Measurements from ENCODE around the gene EXOSC10. TPM values are rescaled to one million over a fixed set of nuclear protein-coding genes. Genes with fewer than 3 reads are reported as not detected.

EXOSC10 gene
- total and polyA plus RNA-seq, 9 of the 15 experiments (the other 6 are each of a cell fraction or from before 2014, with no cell fraction given) = 23.4 to 150 (median 105) TPM

DNA sequence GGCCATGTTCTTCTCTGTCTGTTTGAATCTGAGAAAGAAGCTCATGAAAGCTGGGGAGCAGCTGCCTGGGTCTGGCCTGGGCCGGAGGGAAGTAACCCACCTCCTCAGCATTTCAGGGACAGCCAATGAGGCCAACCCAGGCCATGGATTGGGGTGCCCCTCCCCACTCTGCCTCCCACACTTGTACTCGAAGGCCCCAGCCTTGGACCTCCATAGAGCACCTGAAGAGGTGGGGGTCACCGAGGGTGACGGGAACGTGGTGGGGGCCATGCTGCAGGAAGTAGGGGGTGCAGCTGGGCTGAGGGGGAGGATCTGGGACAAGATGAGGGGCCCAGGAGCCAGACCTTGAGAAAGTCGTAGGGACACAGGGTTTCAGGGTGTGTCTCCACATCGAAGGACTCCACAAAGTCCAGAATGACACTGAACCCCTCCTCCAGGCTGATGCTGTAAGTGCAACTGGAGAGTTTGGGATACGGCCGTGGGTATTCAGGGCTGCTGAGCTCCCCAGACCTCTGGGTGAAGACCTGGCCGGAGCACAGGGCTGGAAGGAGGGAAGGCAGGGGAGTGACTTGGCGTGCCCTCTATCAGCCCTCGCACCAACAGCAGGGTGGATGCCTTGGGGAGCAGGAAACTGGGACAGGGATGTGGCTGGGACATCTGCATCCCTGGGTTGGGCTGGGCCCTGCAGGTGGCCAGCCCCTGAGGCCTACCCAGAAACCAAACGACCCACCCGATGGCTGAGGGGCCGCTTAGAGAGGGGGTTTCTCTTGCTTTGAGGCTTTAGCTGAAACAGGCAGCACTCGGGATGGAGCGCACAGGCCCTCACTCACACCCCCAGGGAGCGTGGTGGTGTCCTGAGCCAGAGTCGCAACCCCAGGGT is 56.4 kb downstream of the EXOSC10 start:
- ChIA-PET POLR2A (interaction anchor here (1.2 kb wide), 1 partner anchor 9 kb away, joined by 4 read pairs; no protein-coding TSS in a partner anchor), CTCF (ENCODE audit: low intra/inter-chr PET ratio) (no interaction called here)
- WGBS (ENCODE audit: insufficient coverage, low coverage, missing lambda C conversion rate) = 4% methylated on average over 19 of the region's 19 CpGs
- ATAC-seq = no peak; the same call in 2 of the 3 replicates
- Histone ChIP-seq H3K4me2 (ENCODE audit: insufficient read depth, low read length) (no peak overlapping the region), H2AFZ (ENCODE audit: low read depth, low read length) (no peak overlapping the region), H3K9ac (ENCODE audit: insufficient read depth in 1 of 2, low read depth in 2 of 2, low read length in 2 of 2) (no peak overlapping the region), H3K27ac (ENCODE audit: extremely low read depth, low read depth, low read length) (no peak overlapping the region), H3K9me1 (ENCODE audit: control insufficient read depth, insufficient read depth, low read length) (no peaks in the 10 kb centered on the region), H3K79me2 (ENCODE audit: control insufficient read depth, insufficient read depth, low read length) (no peaks in the 10 kb centered on the region), H3K4me1 (replicated peaks in 1 of 2; ENCODE audit: control insufficient read depth in 2 of 2, insufficient read depth in 2 of 2, low read length in 2 of 2) (peaks cover 0 to 26% of the 10 kb centered on the region in 2 experiments; a peak in 2 of 5 replicates), H3K9me3 (replicated peaks; ENCODE audit: control insufficient read depth, insufficient read depth, low read depth, low read length) (no peaks in the 10 kb centered on the region), H3K27me3 (ENCODE audit: control insufficient read depth in 2 of 2, insufficient read depth in 2 of 2, low read length in 2 of 2) (peaks cover 0 to 8% of the 10 kb centered on the region in 2 experiments; a peak in 1 of 5 replicates), H3K4me3 (no peak overlapping the region), H3K36me3 (ENCODE audit: control insufficient read depth, insufficient read depth, low read length) (no peaks in the 10 kb centered on the region), H4K20me1 (replicated peaks; ENCODE audit: control insufficient read depth, insufficient read depth, low read length) (no peaks in the 10 kb centered on the region)
- intact Hi-C loops (cut with micrococcal nuclease) = no loop called here
- peak in 1 of 4 experiments; percentile 7 for DNase-seq (ENCODE audit: extremely low read depth in 1 of 4, low spot score in 3 of 4)
- in situ Hi-C loops (cut with MboI) = no loop called here
- FAIRE-seq = no peak
- TF ChIP-seq, protein P1, sequence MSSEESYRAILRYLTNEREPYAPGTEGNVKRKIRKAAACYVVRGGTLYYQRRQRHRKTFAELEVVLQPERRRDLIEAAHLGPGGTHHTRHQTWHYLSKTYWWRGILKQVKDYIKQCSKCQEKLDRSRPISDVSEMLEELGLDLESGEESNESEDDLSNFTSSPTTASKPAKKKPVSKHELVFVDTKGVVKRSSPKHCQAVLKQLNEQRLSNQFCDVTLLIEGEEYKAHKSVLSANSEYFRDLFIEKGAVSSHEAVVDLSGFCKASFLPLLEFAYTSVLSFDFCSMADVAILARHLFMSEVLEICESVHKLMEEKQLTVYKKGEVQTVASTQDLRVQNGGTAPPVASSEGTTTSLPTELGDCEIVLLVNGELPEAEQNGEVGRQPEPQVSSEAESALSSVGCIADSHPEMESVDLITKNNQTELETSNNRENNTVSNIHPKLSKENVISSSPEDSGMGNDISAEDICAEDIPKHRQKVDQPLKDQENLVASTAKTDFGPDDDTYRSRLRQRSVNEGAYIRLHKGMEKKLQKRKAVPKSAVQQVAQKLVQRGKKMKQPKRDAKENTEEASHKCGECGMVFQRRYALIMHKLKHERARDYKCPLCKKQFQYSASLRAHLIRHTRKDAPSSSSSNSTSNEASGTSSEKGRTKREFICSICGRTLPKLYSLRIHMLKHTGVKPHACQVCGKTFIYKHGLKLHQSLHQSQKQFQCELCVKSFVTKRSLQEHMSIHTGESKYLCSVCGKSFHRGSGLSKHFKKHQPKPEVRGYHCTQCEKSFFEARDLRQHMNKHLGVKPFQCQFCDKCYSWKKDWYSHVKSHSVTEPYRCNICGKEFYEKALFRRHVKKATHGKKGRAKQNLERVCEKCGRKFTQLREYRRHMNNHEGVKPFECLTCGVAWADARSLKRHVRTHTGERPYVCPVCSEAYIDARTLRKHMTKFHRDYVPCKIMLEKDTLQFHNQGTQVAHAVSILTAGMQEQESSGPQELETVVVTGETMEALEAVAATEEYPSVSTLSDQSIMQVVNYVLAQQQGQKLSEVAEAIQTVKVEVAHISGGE (CRISPR knock-in tag; IDR thresholded peaks at IDR 0.05) = no peak
- peak; percentile 20 for TF ChIP-seq HNRNPLL (IDR thresholded peaks at IDR 0.05; ENCODE audit: low read depth, low read length, poor library complexity, severe bottlenecking)
- no TSS peak for BruUV-seq (replicated peaks)

Measured in K562 (cell line).